ENCODE data around the gene TGFB1.
"Not testable (repeated sequence)": the region's sequence is repeated elsewhere in the genome, so short reads cannot be mapped to it uniquely, and the experiment has no call there.

TGFB1 gene

GRCh38 chr19:41298348-41298964 lies 55.3 kb downstream of the TGFB1 start:
- no peak for DNase-seq (ENCODE audit: low read depth)
- no peak overlapping the region for H3K4me3 ChIP-seq (ENCODE audit: control insufficient read depth, low read depth, low read length)
- no peak for TF ChIP-seq CTCF (IDR thresholded peaks at IDR 0.05; ENCODE audit: control insufficient read depth, insufficient read depth, low read depth, low read length, missing control alignments)

GRCh38 chr19:41297628-41298347 lies 55.9 kb downstream of the TGFB1 start:
- no peak for TF ChIP-seq CTCF (IDR thresholded peaks at IDR 0.05; ENCODE audit: control insufficient read depth, insufficient read depth, low read depth, low read length, missing control alignments)
- H3K4me3 ChIP-seq (ENCODE audit: control insufficient read depth, low read depth, low read length): no peak overlapping the region
- no peak for DNase-seq (ENCODE audit: low read depth)

- H3K4me3 ChIP-seq (ENCODE audit: control insufficient read depth, low read depth, low read length): no peak overlapping the region
- no peak for DNase-seq (ENCODE audit: low read depth)
- TF ChIP-seq CTCF (IDR thresholded peaks at IDR 0.05; ENCODE audit: control insufficient read depth, insufficient read depth, low read depth, low read length, missing control alignments): no peak
Observed at GRCh38 chr19:41296433-41296871, 57.3 kb downstream of the TGFB1 start.

GRCh38 chr19:41295499-41295898 lies 58.2 kb downstream of the TGFB1 start:
- TF ChIP-seq CTCF (IDR thresholded peaks at IDR 0.05; ENCODE audit: control insufficient read depth, insufficient read depth, low read depth, low read length, missing control alignments): no peak
- no peak overlapping the region for H3K4me3 ChIP-seq (ENCODE audit: control insufficient read depth, low read depth, low read length)
- DNase-seq (ENCODE audit: low read depth): no peak

GRCh38 chr19:41294393-41294792 lies 59.3 kb downstream of the TGFB1 start:
- DNase-seq (ENCODE audit: low read depth): no peak
- no peak overlapping the region for H3K4me3 ChIP-seq (ENCODE audit: control insufficient read depth, low read depth, low read length)
- TF ChIP-seq CTCF (IDR thresholded peaks at IDR 0.05; ENCODE audit: control insufficient read depth, insufficient read depth, low read depth, low read length, missing control alignments): no peak

GRCh38 chr19:41289814-41290213 lies 63.9 kb downstream of the TGFB1 start:
- not testable (repeated sequence) for H3K4me3 ChIP-seq (ENCODE audit: control insufficient read depth, low read depth, low read length); DNase-seq (ENCODE audit: low read depth)

Measured in AG09309 (cell line).